AG09319 (cell line): Measurements from ENCODE around the gene GAPDH.

Experiments
- DNase-seq: peaks from one replicate; pipeline ENCODE4 v3.0.0-alpha.2; 2010; ENCODE audit warnings: low read depth; ENCODE audit errors: extremely low read depth
- CTCF ChIP-seq: IDR thresholded peaks from 2 replicates; pipeline ENCODE4 v1.5.1; 2011; ENCODE audit warnings: low read depth, mild to moderate bottlenecking, inconsistent platforms, low read length, moderate library complexity

The GAPDH gene

GRCh38 chr12:6560501-6561205 lies 26.3 kb downstream of the GAPDH start:
- no peak for DNase-seq
- TF ChIP-seq CTCF, result no peak

GRCh38 chr12:6562881-6563280 lies 28.6 kb downstream of the GAPDH start:
- DNase-seq, result no peak
- TF ChIP-seq CTCF, result no peak

- TF ChIP-seq CTCF, result peak; percentile 78
- no peak for DNase-seq
Measured at GRCh38 chr12:6563448-6564050, 29.2 kb downstream of the GAPDH start.

GRCh38 chr12:6567112-6567670 lies 32.9 kb downstream of the GAPDH start:
- no peak for DNase-seq
- no peak for TF ChIP-seq CTCF

- no peak for TF ChIP-seq CTCF
- DNase-seq, result no peak
Measured at GRCh38 chr12:6569312-6569711, 35.0 kb downstream of the GAPDH start.

- no peak for TF ChIP-seq CTCF
- DNase-seq, result no peak
Measured at GRCh38 chr12:6569786-6570185, 35.5 kb downstream of the GAPDH start.

GRCh38 chr12:6570264-6570887 lies 36.1 kb downstream of the GAPDH start:
- TF ChIP-seq CTCF, result peak; percentile 54
- DNase-seq, result no peak
